ENCODE results near the gene GPN2.
"Not testable (repeated sequence)": the region's sequence is repeated elsewhere in the genome, so short reads cannot be mapped to it uniquely, and the experiment has no call there.

Gene GPN2

GRCh38 chr1:26858160-26858559 is 31.9 kb downstream of the GPN2 start:
- no peak for DNase-seq (ENCODE audit: low read depth in 1 of 2, low spot score in 1 of 2)

DNA sequence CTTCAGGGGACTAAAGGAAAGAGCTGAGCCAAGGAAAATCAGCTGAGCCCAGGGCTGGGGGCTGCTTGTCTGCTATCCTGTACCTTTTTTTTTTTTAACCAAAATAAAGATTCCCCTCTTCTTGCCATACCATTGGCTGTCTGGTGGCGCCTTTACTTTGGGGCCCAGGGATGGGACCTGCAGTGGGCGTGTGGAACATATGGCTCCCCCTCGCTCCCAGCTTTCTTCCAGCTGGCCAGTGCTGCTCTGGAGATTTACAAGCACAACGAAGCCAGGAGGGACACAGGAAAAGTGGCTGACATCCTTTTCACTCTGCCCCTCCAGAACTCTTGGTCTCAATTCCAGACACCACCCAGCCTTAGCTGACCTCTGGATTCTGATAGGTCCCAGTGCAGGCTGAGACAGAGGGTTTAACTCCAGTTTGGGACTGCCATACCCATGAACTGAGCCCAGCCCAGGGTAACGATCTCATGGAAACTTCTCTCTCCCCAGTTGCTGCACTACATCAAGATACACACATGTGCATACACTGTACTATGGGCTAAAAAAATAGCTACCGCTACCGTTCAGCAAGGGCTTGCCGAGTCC is 32.5 kb downstream of the GPN2 start:
- DNase-seq (ENCODE audit: low read depth in 1 of 2, low spot score in 1 of 2) = no peak

DNA sequence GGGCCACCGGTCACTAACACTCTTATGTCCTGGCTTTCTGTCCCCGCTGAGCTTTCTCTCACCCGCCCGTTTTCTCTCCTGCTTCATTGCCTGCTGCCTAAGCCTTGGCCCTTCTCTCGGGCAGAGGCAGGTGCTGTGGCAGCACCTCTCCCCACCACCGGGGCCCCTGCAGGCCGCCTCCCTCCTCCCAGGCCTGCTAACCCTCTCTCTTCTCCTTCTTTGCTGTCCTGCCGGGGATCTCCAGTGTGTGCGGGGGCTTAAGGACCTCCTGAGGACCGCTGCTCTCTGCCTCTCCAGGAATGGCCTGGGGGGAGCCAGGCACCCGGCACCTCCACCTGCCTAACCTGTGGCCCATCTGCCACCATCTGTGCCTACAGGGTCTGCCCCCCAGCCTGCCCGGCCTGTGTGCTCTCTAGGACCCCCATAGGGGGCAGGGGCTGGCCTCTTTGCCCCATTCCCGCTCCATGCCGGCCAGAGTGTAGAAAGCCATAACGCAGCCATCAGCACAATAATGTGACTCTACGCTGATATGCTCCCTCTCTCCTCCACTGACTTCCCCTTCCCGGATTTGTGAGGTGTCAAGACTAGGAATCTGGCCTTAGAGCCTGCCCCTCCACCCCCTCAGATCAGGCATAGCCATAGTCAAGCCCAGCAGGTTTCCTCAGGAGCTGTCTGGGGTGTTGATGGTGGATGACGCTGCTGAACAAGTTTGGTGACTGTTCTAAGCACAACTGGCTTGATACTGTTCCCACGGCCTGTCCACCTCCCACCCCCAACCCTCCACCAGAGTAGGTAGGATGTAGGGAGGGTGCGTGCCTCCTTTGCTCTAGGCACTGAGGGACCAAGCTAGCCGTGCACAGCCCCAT is 33.2 kb downstream of the GPN2 start:
- DNase-seq (ENCODE audit: low read depth in 1 of 2, low spot score in 1 of 2) = no peak

GRCh38 chr1:26856181-26856580 is 33.9 kb downstream of the GPN2 start:
- no peak for DNase-seq (ENCODE audit: low read depth in 1 of 2, low spot score in 1 of 2)

DNA sequence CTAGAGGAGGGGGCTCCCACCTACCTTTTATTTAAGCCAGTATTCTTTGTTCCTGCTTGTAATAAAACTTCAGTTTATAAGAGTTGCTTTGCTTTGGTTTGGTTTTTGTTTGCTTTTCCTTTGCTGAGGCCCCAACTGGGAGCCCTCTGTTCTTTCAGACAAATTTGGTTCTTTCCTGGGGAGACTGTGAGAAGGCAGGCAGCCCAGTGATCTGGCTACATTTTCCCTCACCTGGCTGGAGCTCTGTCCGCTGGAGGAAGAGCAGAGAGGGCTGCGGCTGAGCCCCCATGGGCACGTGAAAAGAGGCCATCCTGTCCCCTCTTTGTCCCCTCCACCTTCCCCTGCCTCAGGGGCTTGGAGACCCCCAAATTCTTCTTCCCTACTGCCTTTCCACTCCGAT is 34.4 kb downstream of the GPN2 start:
- no peak for DNase-seq (ENCODE audit: low read depth in 1 of 2, low spot score in 1 of 2)

- DNase-seq (ENCODE audit: low read depth in 1 of 2, low spot score in 1 of 2) = no peak
Measured at GRCh38 chr1:26854906-26855305, 35.2 kb downstream of the GPN2 start.

- DNase-seq (ENCODE audit: low read depth in 1 of 2, low spot score in 1 of 2) = no peak
Measured at GRCh38 chr1:26853600-26853999, 36.5 kb downstream of the GPN2 start.

- peak; percentile 64 for DNase-seq (ENCODE audit: low read depth in 1 of 2, low spot score in 1 of 2)
Measured at GRCh38 chr1:26853156-26853555, 36.9 kb downstream of the GPN2 start.

GRCh38 chr1:26852701-26853100 is 37.4 kb downstream of the GPN2 start:
- DNase-seq (ENCODE audit: low read depth in 1 of 2, low spot score in 1 of 2) = no peak

GRCh38 chr1:26851106-26851684 is 38.9 kb downstream of the GPN2 start:
- DNase-seq (ENCODE audit: low read depth in 1 of 2, low spot score in 1 of 2) = no peak

GRCh38 chr1:26848941-26849774 is 40.9 kb downstream of the GPN2 start:
- DNase-seq (ENCODE audit: low read depth in 1 of 2, low spot score in 1 of 2) = no peak

GRCh38 chr1:26848499-26848898 is 41.6 kb downstream of the GPN2 start:
- DNase-seq (ENCODE audit: low read depth in 1 of 2, low spot score in 1 of 2) = no peak

- DNase-seq (ENCODE audit: low read depth in 1 of 2, low spot score in 1 of 2) = not testable (repeated sequence)
Measured at GRCh38 chr1:26847826-26848225, 42.3 kb downstream of the GPN2 start.

- DNase-seq (ENCODE audit: low read depth in 1 of 2, low spot score in 1 of 2) = no peak
Measured at GRCh38 chr1:26844424-26845196, 45.5 kb downstream of the GPN2 start.

GRCh38 chr1:26839779-26840178 is 50.3 kb downstream of the GPN2 start:
- DNase-seq (ENCODE audit: low read depth in 1 of 2, low spot score in 1 of 2) = no peak

DNA sequence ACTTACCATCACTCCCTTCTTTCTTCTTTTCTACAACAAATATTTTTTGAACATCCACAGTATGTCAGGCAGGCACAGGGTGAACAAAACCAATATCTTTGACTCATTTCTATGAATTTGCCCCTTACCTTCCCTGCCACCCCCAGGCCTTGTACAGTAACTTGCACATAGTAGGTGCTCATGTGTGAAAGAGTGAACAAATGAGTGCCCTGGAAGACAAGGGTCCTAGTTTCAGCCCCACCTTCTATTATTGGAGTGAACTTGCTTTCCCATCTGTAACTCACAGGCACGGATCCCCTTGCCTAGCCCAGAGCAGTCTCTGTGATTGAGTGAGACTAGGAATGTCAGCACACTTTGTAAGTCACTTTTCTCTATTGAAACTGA is 50.8 kb downstream of the GPN2 start:
- no peak for DNase-seq (ENCODE audit: low read depth in 1 of 2, low spot score in 1 of 2)

GRCh38 chr1:26838474-26839338 is 51.4 kb downstream of the GPN2 start:
- no peak for DNase-seq (ENCODE audit: low read depth in 1 of 2, low spot score in 1 of 2)

DNA sequence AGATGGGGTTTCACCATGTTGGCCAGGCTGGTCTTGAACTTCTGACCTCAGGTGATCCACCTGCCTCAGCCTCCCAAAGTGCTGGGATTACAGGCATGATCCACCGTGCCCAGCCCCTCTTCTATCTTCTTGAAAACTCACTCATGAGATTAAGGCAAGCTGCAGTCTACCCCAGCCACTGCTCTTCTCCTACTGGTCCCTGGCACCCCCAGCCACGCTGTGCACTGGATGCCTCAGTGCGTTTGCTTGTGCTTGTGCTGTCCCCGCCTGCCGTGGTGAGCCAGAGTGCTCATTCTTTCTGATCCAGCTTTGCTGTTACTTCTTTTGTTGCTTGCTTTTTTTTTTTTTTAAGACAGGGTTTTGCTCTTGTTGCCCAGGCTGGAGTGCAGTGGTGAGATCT is 52.4 kb downstream of the GPN2 start:
- not testable (repeated sequence) for DNase-seq (ENCODE audit: low read depth in 1 of 2, low spot score in 1 of 2)

DNA sequence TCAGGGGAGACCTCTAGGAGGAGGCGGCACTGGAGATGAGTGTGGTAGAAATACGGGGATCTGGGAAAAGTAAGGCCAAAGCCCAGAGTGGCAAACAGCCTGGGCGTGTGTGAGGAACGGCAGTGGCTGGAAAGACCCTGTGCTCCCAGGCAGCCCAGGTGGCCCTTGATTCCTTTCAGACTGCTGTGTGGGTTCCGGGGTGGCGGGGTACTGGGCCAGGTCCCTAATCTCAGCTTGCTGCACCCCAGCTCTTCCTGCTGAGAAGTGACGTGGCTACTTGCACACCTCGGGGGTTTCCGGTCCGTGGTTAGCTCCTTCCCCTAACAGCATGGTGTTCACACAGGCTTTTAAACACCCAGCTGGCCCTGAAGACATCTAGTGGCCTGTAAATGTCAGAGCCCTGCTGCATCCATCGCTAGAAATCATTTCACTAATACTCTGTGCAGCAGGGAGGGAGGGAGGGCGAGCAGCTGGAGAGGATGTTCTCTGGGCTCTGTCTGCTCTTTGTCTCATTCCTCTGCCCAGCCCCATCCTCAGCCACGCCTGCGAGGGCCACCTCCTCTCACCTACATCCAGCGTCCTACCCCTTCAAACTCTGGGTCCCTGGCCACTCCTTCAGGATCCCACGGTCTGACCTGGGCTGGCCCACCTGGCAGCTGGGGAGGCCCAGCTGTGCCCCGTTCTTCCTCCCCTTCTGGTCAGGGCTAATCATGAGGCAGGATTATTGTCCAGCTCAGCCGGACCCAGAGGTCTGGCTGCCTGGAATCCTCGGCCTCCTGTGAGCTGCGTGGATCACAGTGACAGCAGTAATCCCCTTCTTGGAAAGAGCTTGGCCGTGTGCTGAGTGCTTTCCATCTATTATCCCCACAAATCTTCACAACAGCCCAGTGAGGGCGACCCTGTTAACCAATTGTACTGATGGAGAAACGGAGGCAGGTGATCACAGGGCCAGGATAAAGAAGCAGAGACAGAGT is 56.4 kb downstream of the GPN2 start:
- peak; percentile 59 to 76 for DNase-seq (ENCODE audit: low read depth in 1 of 2, low spot score in 1 of 2)
